Activated CD4-positive, alpha-beta T cell treated with anti-CD3 and anti-CD28 coated beads for 36 hours (primary cell): ENCODE results near the gene NFYB. TPM values are rescaled to one million over a fixed set of nuclear protein-coding genes. Genes with fewer than 3 reads are reported as not detected.
A peak's percentile ranks its signal among the peaks of the same experiment; 100 is the strongest.
"Not testable (repeated sequence)": the region's sequence is repeated elsewhere in the genome, so short reads cannot be mapped to it uniquely, and the experiment has no call there.

ENCODE experiments used
- ATAC-seq: fragments of 200-7000 bp; cut with Tn5 transposase; one replicate; pipeline ENCODE4 v1.10.0; 2021; ENCODE audit warnings: mild to moderate bottlenecking, moderate library complexity
- CTCF ChIA-PET: fragments of 350-600 bp; sonication (Branson Sonifier 250); formaldehyde crosslinking; loops from one replicate; lab custom pipeline; 2021; ENCODE audit warnings: antibody characterized with exemption; lab: Charles Lee
- POLR2A ChIA-PET: fragments of 350-600 bp; sonication (Branson Sonifier 250); formaldehyde crosslinking; loops from one replicate; lab custom pipeline; 2021; ENCODE audit warnings: antibody characterized with exemption, inconsistent platforms; lab: Charles Lee
- DNase-seq: peaks from one replicate; pipeline ENCODE4 v3.0.0-alpha.2; 2020
- H3K27ac Mint-ChIP-seq: one replicate; pipeline ENCODE4 v1.8.0; 2021; ENCODE audit warnings: mixed read lengths
- H3K27me3 Mint-ChIP-seq: one replicate; pipeline ENCODE4 v1.8.0; 2021; ENCODE audit warnings: mixed read lengths
- H3K36me3 Mint-ChIP-seq: one replicate; pipeline ENCODE4 v1.8.0; 2021; ENCODE audit warnings: low read depth, mixed read lengths
- H3K4me1 Mint-ChIP-seq: one replicate; pipeline ENCODE4 v1.8.0; 2021; ENCODE audit warnings: mixed read lengths
- H3K4me3 Mint-ChIP-seq: one replicate; pipeline ENCODE4 v1.8.0; 2021; ENCODE audit warnings: mild to moderate bottlenecking, moderate library complexity, mixed read lengths
- H3K9me3 Mint-ChIP-seq: one replicate; pipeline ENCODE4 v1.8.0; 2021; ENCODE audit warnings: low read depth, mixed read lengths
- intact Hi-C, 2 experiments: fragments of 100-400 bp; cut with DNase I in 1 of 2; cut with micrococcal nuclease in 1 of 2; formaldehyde crosslinking; loops; one replicate each; pipeline versions ENCODE4 v1.14.2 to v1.15.1; 2022 to 2024; cut with DNase I, micrococcal nuclease
- total RNA-seq, 2 experiments: library from RNA; stranded (reverse); gene quantifications; one replicate each; pipeline ENCODE4 v1.2.3, GENCODE V29; 2021

The NFYB gene
- total RNA-seq, 2 experiments from 2014 or later = 18.8 to 27.2 TPM

- no peaks in the 10 kb centered on the region for H3K27me3 Mint-ChIP-seq
- no peak overlapping the region for H3K4me3 Mint-ChIP-seq
- DNase-seq (no peak), ATAC-seq (no peak)
- CTCF ChIA-PET = interaction anchor here (0.5 to 4.0 kb wide), 5 partner anchors 10 to 482 kb away, joined by 3 to 30 read pairs (median 4); no protein-coding TSS in a partner anchor
- no peak overlapping the region for H3K27ac Mint-ChIP-seq
- intact Hi-C loops = no loop called here
- H3K36me3 Mint-ChIP-seq = peaks cover 35% of the 10 kb centered on the region
- H3K4me1 Mint-ChIP-seq = peaks cover 4% of the 10 kb centered on the region
- H3K9me3 Mint-ChIP-seq = no peaks in the 10 kb centered on the region
- POLR2A ChIA-PET = interaction anchor here (0.7 kb wide), 1 partner anchor 1986 kb away, joined by 3 read pairs; no protein-coding TSS in a partner anchor
Observed at GRCh38 chr12:104121001-104121400, 17.0 kb downstream of the NFYB start.

- intact Hi-C loops = no loop called here
- Mint-ChIP-seq H3K36me3 (peaks cover 17% of the 10 kb centered on the region), H3K4me3 (no peak overlapping the region), H3K27ac (no peak overlapping the region), H3K27me3 (no peaks in the 10 kb centered on the region), H3K4me1 (peaks cover 6% of the 10 kb centered on the region), H3K9me3 (no peaks in the 10 kb centered on the region)
- POLR2A ChIA-PET = interaction anchor here (0.8 kb wide), 1 partner anchor 225 kb away, joined by 3 read pairs; no protein-coding TSS in a partner anchor
- ATAC-seq (no peak), DNase-seq (no peak)
- CTCF ChIA-PET = interaction anchor here (2.0 kb wide), 1 partner anchor 10 kb away, joined by 4 read pairs; no protein-coding TSS in a partner anchor
Observed at GRCh38 chr12:104115587-104115975, 22.4 kb downstream of the NFYB start.

GRCh38 chr12:104114834-104115586 is 23.0 kb downstream of the NFYB start:
- H3K9me3 Mint-ChIP-seq, intact Hi-C loops: not testable (repeated sequence)
- peaks cover 13% of the 10 kb centered on the region for H3K36me3 Mint-ChIP-seq

GRCh38 chr12:104109446-104110271 is 28.4 kb downstream of the NFYB start:
- POLR2A ChIA-PET = interaction anchor here (0.5 to 0.6 kb wide), 2 partner anchors 73 to 235 kb away, joined by 4 to 6 read pairs; no protein-coding TSS in a partner anchor
- intact Hi-C loops = loop anchor here (1.0 to 10.0 kb wide), 5 partner anchors 45 to 231 kb away; partner anchors contain the start of genes HCFC2 (in 1 of the 2) and TDG (in 1 of the 2)
- H3K4me3 Mint-ChIP-seq = no peak overlapping the region
- no peak overlapping the region for H3K27ac Mint-ChIP-seq
- DNase-seq (no peak), ATAC-seq (no peak)
- CTCF ChIA-PET = interaction anchor here (0.6 to 3.1 kb wide), 42 partner anchors 8 to 431 kb away, joined by 3 to 66 read pairs (median 6); partner anchors contain the start of genes GLT8D2, HCFC2 and TDG
- no peaks in the 10 kb centered on the region for H3K27me3 Mint-ChIP-seq
- H3K4me1 Mint-ChIP-seq = peaks cover 7% of the 10 kb centered on the region
- no peaks in the 10 kb centered on the region for H3K36me3 Mint-ChIP-seq
- H3K9me3 Mint-ChIP-seq = no peaks in the 10 kb centered on the region

More at GRCh38 chr12:104114834-104115586, 23.0 kb downstream of the NFYB start:
- DNase-seq, H3K27ac Mint-ChIP-seq, H3K4me1 Mint-ChIP-seq, H3K4me3 Mint-ChIP-seq, H3K27me3 Mint-ChIP-seq, ATAC-seq, POLR2A ChIA-PET: not testable (repeated sequence)
- CTCF ChIA-PET = interaction anchor here (2.0 kb wide), 1 partner anchor 10 kb away, joined by 4 read pairs; no protein-coding TSS in a partner anchor

- CTCF ChIA-PET = interaction anchor here (0.6 to 3.1 kb wide), 43 partner anchors 9 to 431 kb away, joined by 3 to 66 read pairs (median 6); partner anchors contain the start of genes GLT8D2, HCFC2 and TDG
- Mint-ChIP-seq H3K4me1 (peaks cover 7% of the 10 kb centered on the region), H3K36me3 (no peaks in the 10 kb centered on the region), H3K4me3 (no peak overlapping the region), H3K27me3 (no peaks in the 10 kb centered on the region), H3K9me3 (no peaks in the 10 kb centered on the region), H3K27ac (peak overlapping the region; percentile 44)
- intact Hi-C loops = loop anchor here (1.0 to 10.0 kb wide), 5 partner anchors 44 to 231 kb away; partner anchors contain the start of genes HCFC2 (in 1 of the 2) and TDG (in 1 of the 2)
- peak; percentile 94 for DNase-seq
- ATAC-seq = peak; percentile 99
- POLR2A ChIA-PET = interaction anchor here (0.5 to 0.6 kb wide), 3 partner anchors 51 to 235 kb away, joined by 4 to 6 read pairs (median 4); no protein-coding TSS in a partner anchor
Observed at GRCh38 chr12:104108755-104109445, 29.1 kb downstream of the NFYB start.

- DNase-seq (no peak), ATAC-seq (no peak)
- intact Hi-C loops = loop anchor here in 1 of 2 experiments (10.0 kb wide), 1 partner anchor 142 kb away; the partner anchor contains the start of gene TDG
- peaks cover 7% of the 10 kb centered on the region for H3K4me1 Mint-ChIP-seq
- H3K9me3 Mint-ChIP-seq = no peaks in the 10 kb centered on the region
- H3K4me3 Mint-ChIP-seq = no peak overlapping the region
- CTCF ChIA-PET = interaction anchor here (1.0 to 3.1 kb wide), 5 partner anchors 10 to 226 kb away, joined by 5 to 66 read pairs (median 21); no protein-coding TSS in a partner anchor
- H3K27me3 Mint-ChIP-seq = no peaks in the 10 kb centered on the region
- POLR2A ChIA-PET = no interaction called here
- H3K36me3 Mint-ChIP-seq = peaks cover 3% of the 10 kb centered on the region
- peak overlapping the region; percentile 11 for H3K27ac Mint-ChIP-seq
Observed at GRCh38 chr12:104106965-104107364, 31.0 kb downstream of the NFYB start.

GRCh38 chr12:104105461-104105860 is 32.5 kb downstream of the NFYB start:
- ChIA-PET POLR2A (no interaction called here), CTCF (interaction anchor here (0.6 to 2.0 kb wide), 4 partner anchors 10 to 334 kb away, joined by 3 to 7 read pairs (median 4); no protein-coding TSS in a partner anchor)
- H3K27me3 Mint-ChIP-seq = no peaks in the 10 kb centered on the region
- ATAC-seq (no peak), DNase-seq (no peak)
- intact Hi-C loops = loop anchor here in 1 of 2 experiments (10.0 kb wide), 1 partner anchor 141 kb away; the partner anchor contains the start of gene TDG
- no peak overlapping the region for H3K27ac Mint-ChIP-seq
- H3K4me3 Mint-ChIP-seq = no peak overlapping the region
- H3K36me3 Mint-ChIP-seq = peaks cover 3% of the 10 kb centered on the region
- no peaks in the 10 kb centered on the region for H3K9me3 Mint-ChIP-seq
- H3K4me1 Mint-ChIP-seq = peaks cover 7% of the 10 kb centered on the region

- Mint-ChIP-seq H3K4me1 (peaks cover 4% of the 10 kb centered on the region), H3K36me3 (peaks cover 22% of the 10 kb centered on the region), H3K27me3 (no peaks in the 10 kb centered on the region), H3K9me3 (no peaks in the 10 kb centered on the region), H3K27ac (no peak overlapping the region), H3K4me3 (no peak overlapping the region)
- ChIA-PET CTCF (interaction anchor here (0.5 to 3.5 kb wide), 7 partner anchors 10 to 221 kb away, joined by 3 to 21 read pairs (median 3); a partner anchor contains a TSS), POLR2A (no interaction called here)
- intact Hi-C loops = no loop called here
- DNase-seq = no peak
- ATAC-seq = no peak
Observed at GRCh38 chr12:104097954-104098353, 40.1 kb downstream of the NFYB start.

GRCh38 chr12:104095289-104095688 is 42.7 kb downstream of the NFYB start:
- DNase-seq (no peak), ATAC-seq (peak; percentile 39)
- CTCF ChIA-PET = interaction anchor here (3.5 kb wide), 1 partner anchor 13 kb away, joined by 21 read pairs; no protein-coding TSS in a partner anchor
- intact Hi-C loops = loop anchor here in 1 of 2 experiments (1.0 kb wide), 1 partner anchor 11 kb away; no protein-coding TSS in a partner anchor
- peaks cover 21% of the 10 kb centered on the region for H3K36me3 Mint-ChIP-seq
- peaks cover 4% of the 10 kb centered on the region for H3K4me1 Mint-ChIP-seq
- no peaks in the 10 kb centered on the region for H3K27me3 Mint-ChIP-seq
- H3K9me3 Mint-ChIP-seq = no peaks in the 10 kb centered on the region
- POLR2A ChIA-PET = no interaction called here
- no peak overlapping the region for H3K27ac Mint-ChIP-seq
- H3K4me3 Mint-ChIP-seq = no peak overlapping the region

- H3K9me3 Mint-ChIP-seq = no peaks in the 10 kb centered on the region
- ChIA-PET CTCF (interaction anchor here (0.7 to 1.0 kb wide), 2 partner anchors 10 to 35 kb away, joined by 3 read pairs; no protein-coding TSS in a partner anchor), POLR2A (no interaction called here)
- no peak for ATAC-seq
- H3K4me1 Mint-ChIP-seq = peaks cover 4% of the 10 kb centered on the region
- no peak overlapping the region for H3K4me3 Mint-ChIP-seq
- no peak overlapping the region for H3K27ac Mint-ChIP-seq
- intact Hi-C loops = no loop called here
- no peak for DNase-seq
- no peaks in the 10 kb centered on the region for H3K27me3 Mint-ChIP-seq
- H3K36me3 Mint-ChIP-seq = peaks cover 28% of the 10 kb centered on the region
Observed at GRCh38 chr12:104094284-104094683, 43.7 kb downstream of the NFYB start.
